ENCODE results near the gene DUS1L.

DUS1L gene

DNA sequence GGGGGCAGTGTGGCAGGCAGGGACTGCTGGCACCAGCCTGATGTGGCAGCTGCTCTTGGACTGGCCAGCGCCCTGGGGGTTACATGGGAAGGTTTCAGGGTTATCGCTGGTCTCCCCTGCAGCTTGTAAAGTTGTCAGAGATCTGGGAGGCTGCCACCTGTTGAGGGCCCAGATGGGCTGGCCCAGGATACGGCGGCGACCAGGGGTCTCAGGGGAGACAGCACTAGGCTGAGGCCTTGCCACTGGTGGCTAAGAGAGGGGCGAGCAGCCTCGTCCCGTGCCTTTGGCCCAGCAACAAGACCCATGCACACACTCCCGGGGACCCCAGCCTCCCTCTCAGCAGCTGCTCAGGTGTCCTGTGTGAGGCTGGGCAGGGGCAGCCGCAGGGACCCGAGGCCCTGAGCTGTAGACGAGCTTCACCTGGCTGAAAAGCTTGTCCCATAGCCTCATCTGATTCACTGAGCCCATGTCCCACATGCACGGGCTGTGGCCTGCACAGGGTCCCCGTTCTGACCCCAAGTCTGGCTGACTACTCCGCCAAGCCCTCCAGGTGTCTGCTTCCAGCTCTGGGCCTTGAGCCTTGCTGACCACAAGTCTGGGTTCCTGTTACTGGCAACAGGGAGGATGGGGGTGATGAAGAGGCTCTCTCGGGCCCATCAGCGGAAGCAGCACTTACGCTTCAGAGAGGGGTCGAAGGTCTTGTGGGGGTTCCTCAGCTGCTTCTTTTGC, 6.2 kb downstream of the DUS1L start:
- Histone ChIP-seq H2BK5ac (ENCODE audit: low read depth, low read length, poor library complexity) (no peak overlapping the region), H3K79me2 (ENCODE audit: control insufficient read depth, insufficient read depth, low read length, poor library complexity) (no peaks in the 10 kb centered on the region), H4K91ac (ENCODE audit: low read depth, low read length) (no peak overlapping the region), H3K27me3 (ENCODE audit: insufficient read depth, low read length) (no peaks in the 10 kb centered on the region), H3K4ac (ENCODE audit: low read depth, low read length) (no peak overlapping the region), H3K79me1 (ENCODE audit: low read length) (no peaks in the 10 kb centered on the region), H4K12ac (ENCODE audit: low read depth, low read length) (no peak overlapping the region), H3K4me1 (ENCODE audit: control insufficient read depth in 1 of 2, insufficient read depth in 2 of 2, low read length in 2 of 2) (peaks cover under 1% of the 10 kb centered on the region in 2 experiments), H2AFZ (ENCODE audit: insufficient read depth, low read length, poor library complexity) (no peak overlapping the region), H3K14ac (ENCODE audit: low read length) (no peak overlapping the region), H3K4me3 (ENCODE audit: low read depth, low read length) (no peak overlapping the region), H3K9ac (ENCODE audit: low read length) (no peak overlapping the region), H3K23ac (ENCODE audit: low read length) (no peak overlapping the region), H3K27ac (ENCODE audit: low read depth, low read length) (no peak overlapping the region), H2AK5ac (ENCODE audit: low read length) (no peak overlapping the region), H2BK120ac (ENCODE audit: insufficient read depth, low read length, poor library complexity) (no peak overlapping the region), H3K9me3 (ENCODE audit: insufficient read depth, low read depth, low read length) (peaks cover 2% of the 10 kb centered on the region), H3K18ac (ENCODE audit: low read length) (no peak overlapping the region), H2BK12ac (ENCODE audit: low read length) (no peak overlapping the region), H3K4me2 (ENCODE audit: low read length) (no peak overlapping the region), H4K8ac (ENCODE audit: low read depth, low read length) (no peak overlapping the region), H3K36me3 (ENCODE audit: control insufficient read depth in 1 of 2, insufficient read depth in 2 of 2, low read length in 2 of 2) (peaks cover 89 to 92% of the 10 kb centered on the region in 2 experiments)
- WGBS (ENCODE audit: extremely low coverage, insufficient coverage, insufficient read length) = no CpG with 5 or more reads among the region's 19 CpGs
- DNase-seq = no peak

- H3K9me3 ChIP-seq (ENCODE audit: insufficient read depth, low read depth, low read length) = peaks cover 2% of the 10 kb centered on the region
- no peak overlapping the region for H4K8ac ChIP-seq (ENCODE audit: low read depth, low read length)
- H3K14ac ChIP-seq (ENCODE audit: low read length) = no peak overlapping the region
- H3K27me3 ChIP-seq (ENCODE audit: insufficient read depth, low read length) = no peaks in the 10 kb centered on the region
- no peak overlapping the region for H3K4me3 ChIP-seq (ENCODE audit: low read depth, low read length)
- no CpG with 5 or more reads among the region's 10 CpGs for WGBS (ENCODE audit: extremely low coverage, insufficient coverage, insufficient read length)
- no peaks in the 10 kb centered on the region for H3K79me2 ChIP-seq (ENCODE audit: control insufficient read depth, insufficient read depth, low read length, poor library complexity)
- no peak for DNase-seq
- no peak overlapping the region for H3K4ac ChIP-seq (ENCODE audit: low read depth, low read length)
- no peaks in the 10 kb centered on the region for H3K79me1 ChIP-seq (ENCODE audit: low read length)
- no peak overlapping the region for H2BK12ac ChIP-seq (ENCODE audit: low read length)
- no peak overlapping the region for H4K12ac ChIP-seq (ENCODE audit: low read depth, low read length)
- H3K4me2 ChIP-seq (ENCODE audit: low read length) = no peak overlapping the region
- H3K9ac ChIP-seq (ENCODE audit: low read length) = no peak overlapping the region
- H3K36me3 ChIP-seq (ENCODE audit: control insufficient read depth in 1 of 2, insufficient read depth in 2 of 2, low read length in 2 of 2) = peaks cover 92 to 93% of the 10 kb centered on the region in 2 experiments
- H3K4me1 ChIP-seq (ENCODE audit: control insufficient read depth in 1 of 2, insufficient read depth in 2 of 2, low read length in 2 of 2) = no peaks in the 10 kb centered on the region
- no peak overlapping the region for H2BK5ac ChIP-seq (ENCODE audit: low read depth, low read length, poor library complexity)
- no peak overlapping the region for H3K27ac ChIP-seq (ENCODE audit: low read depth, low read length)
- H2AK5ac ChIP-seq (ENCODE audit: low read length) = no peak overlapping the region
- no peak overlapping the region for H2AFZ ChIP-seq (ENCODE audit: insufficient read depth, low read length, poor library complexity)
- no peak overlapping the region for H4K91ac ChIP-seq (ENCODE audit: low read depth, low read length)
- no peak overlapping the region for H3K23ac ChIP-seq (ENCODE audit: low read length)
- H3K18ac ChIP-seq (ENCODE audit: low read length) = no peak overlapping the region
- no peak overlapping the region for H2BK120ac ChIP-seq (ENCODE audit: insufficient read depth, low read length, poor library complexity)
Measured at GRCh38 chr17:82058855-82059249, 6.8 kb downstream of the DUS1L start.

GRCh38 chr17:82058230-82058854, 7.3 kb downstream of the DUS1L start:
- no CpG with 5 or more reads among the region's 17 CpGs for WGBS (ENCODE audit: extremely low coverage, insufficient coverage, insufficient read length)
- no peaks in the 10 kb centered on the region for H3K79me2 ChIP-seq (ENCODE audit: control insufficient read depth, insufficient read depth, low read length, poor library complexity)
- no peak overlapping the region for H2BK120ac ChIP-seq (ENCODE audit: insufficient read depth, low read length, poor library complexity)
- H2BK5ac ChIP-seq (ENCODE audit: low read depth, low read length, poor library complexity) = no peak overlapping the region
- H4K12ac ChIP-seq (ENCODE audit: low read depth, low read length) = no peak overlapping the region
- H3K36me3 ChIP-seq (ENCODE audit: control insufficient read depth in 1 of 2, insufficient read depth in 2 of 2, low read length in 2 of 2) = peaks cover 92 to 94% of the 10 kb centered on the region in 2 experiments
- H3K4me2 ChIP-seq (ENCODE audit: low read length) = no peak overlapping the region
- H3K14ac ChIP-seq (ENCODE audit: low read length) = no peak overlapping the region
- H3K4me1 ChIP-seq (ENCODE audit: control insufficient read depth in 1 of 2, insufficient read depth in 2 of 2, low read length in 2 of 2) = no peaks in the 10 kb centered on the region
- no peak overlapping the region for H3K4me3 ChIP-seq (ENCODE audit: low read depth, low read length)
- H3K27ac ChIP-seq (ENCODE audit: low read depth, low read length) = no peak overlapping the region
- H3K9ac ChIP-seq (ENCODE audit: low read length) = no peak overlapping the region
- H3K27me3 ChIP-seq (ENCODE audit: insufficient read depth, low read length) = no peaks in the 10 kb centered on the region
- peaks cover 2% of the 10 kb centered on the region for H3K9me3 ChIP-seq (ENCODE audit: insufficient read depth, low read depth, low read length)
- no peak overlapping the region for H3K4ac ChIP-seq (ENCODE audit: low read depth, low read length)
- H2BK12ac ChIP-seq (ENCODE audit: low read length) = no peak overlapping the region
- H4K8ac ChIP-seq (ENCODE audit: low read depth, low read length) = no peak overlapping the region
- no peak for DNase-seq
- no peak overlapping the region for H4K91ac ChIP-seq (ENCODE audit: low read depth, low read length)
- H2AFZ ChIP-seq (ENCODE audit: insufficient read depth, low read length, poor library complexity) = no peak overlapping the region
- no peak overlapping the region for H3K18ac ChIP-seq (ENCODE audit: low read length)
- no peak overlapping the region for H3K23ac ChIP-seq (ENCODE audit: low read length)
- H2AK5ac ChIP-seq (ENCODE audit: low read length) = no peak overlapping the region
- no peaks in the 10 kb centered on the region for H3K79me1 ChIP-seq (ENCODE audit: low read length)

DNA sequence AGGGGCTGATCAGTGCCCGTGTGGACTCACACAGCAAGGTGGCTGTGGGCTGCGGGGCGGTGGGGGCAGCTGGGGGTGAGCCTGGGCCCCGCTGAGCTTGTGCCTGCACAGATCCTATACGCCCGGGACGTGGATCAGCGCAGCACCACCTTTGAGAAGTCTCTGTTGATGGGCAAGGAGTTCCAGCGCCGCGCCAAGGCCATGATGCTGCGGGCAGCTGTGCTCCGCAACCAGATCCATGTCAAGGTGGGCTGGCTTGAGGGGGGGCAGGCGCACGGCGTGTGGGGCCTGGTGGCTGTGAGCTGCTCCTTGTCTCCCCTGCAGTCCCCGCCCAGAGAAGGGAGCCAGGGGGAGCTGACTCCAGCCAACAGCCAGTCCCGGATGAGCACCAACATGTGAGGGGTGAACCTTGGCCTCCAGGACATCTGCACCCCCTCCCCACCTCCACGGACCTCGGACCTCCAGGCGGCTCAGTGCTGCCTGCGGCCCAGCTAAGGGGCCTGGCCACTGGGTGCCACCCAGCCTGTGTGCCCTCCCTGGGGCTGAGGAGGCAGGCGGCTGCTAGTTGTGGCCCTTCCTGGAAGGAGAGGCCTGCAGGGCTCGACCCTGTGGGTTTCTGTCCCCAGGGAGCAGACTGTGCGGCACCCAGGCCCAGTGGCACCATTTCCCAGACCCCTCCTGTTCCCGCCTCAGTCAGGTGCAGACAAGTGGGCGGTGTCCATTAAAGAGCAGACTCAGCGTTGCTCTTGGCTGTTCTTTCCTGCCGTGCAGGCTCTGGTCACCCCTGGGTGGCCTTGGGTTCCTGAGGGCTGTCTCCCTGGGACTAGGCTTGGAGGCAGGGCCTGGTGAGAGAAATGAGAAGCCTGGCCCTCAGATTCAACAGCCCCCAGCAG, 8.6 kb downstream of the DUS1L start:
- Histone ChIP-seq H3K14ac (ENCODE audit: low read length) (no peak overlapping the region), H3K27me3 (ENCODE audit: insufficient read depth, low read length) (no peaks in the 10 kb centered on the region), H3K27ac (ENCODE audit: low read depth, low read length) (no peak overlapping the region), H3K4me2 (ENCODE audit: low read length) (no peak overlapping the region), H3K79me2 (ENCODE audit: control insufficient read depth, insufficient read depth, low read length, poor library complexity) (peaks cover 6% of the 10 kb centered on the region), H3K36me3 (ENCODE audit: control insufficient read depth in 1 of 2, insufficient read depth in 2 of 2, low read length in 2 of 2) (peaks cover 82 to 85% of the 10 kb centered on the region in 2 experiments), H4K91ac (ENCODE audit: low read depth, low read length) (no peak overlapping the region), H3K18ac (ENCODE audit: low read length) (no peak overlapping the region), H3K9ac (ENCODE audit: low read length) (no peak overlapping the region), H3K23ac (ENCODE audit: low read length) (no peak overlapping the region), H2BK5ac (ENCODE audit: low read depth, low read length, poor library complexity) (no peak overlapping the region), H3K79me1 (ENCODE audit: low read length) (no peaks in the 10 kb centered on the region), H3K4me1 (ENCODE audit: control insufficient read depth in 1 of 2, insufficient read depth in 2 of 2, low read length in 2 of 2) (peaks cover 6 to 7% of the 10 kb centered on the region in 2 experiments), H2AFZ (ENCODE audit: insufficient read depth, low read length, poor library complexity) (no peak overlapping the region), H2BK120ac (ENCODE audit: insufficient read depth, low read length, poor library complexity) (no peak overlapping the region), H4K12ac (ENCODE audit: low read depth, low read length) (no peak overlapping the region), H3K4me3 (ENCODE audit: low read depth, low read length) (no peak overlapping the region), H3K4ac (ENCODE audit: low read depth, low read length) (no peak overlapping the region), H4K8ac (ENCODE audit: low read depth, low read length) (no peak overlapping the region), H2AK5ac (ENCODE audit: low read length) (no peak overlapping the region), H3K9me3 (ENCODE audit: insufficient read depth, low read depth, low read length) (peaks cover 2% of the 10 kb centered on the region), H2BK12ac (ENCODE audit: low read length) (no peak overlapping the region)
- DNase-seq = no peak
- no CpG with 5 or more reads among the region's 29 CpGs for WGBS (ENCODE audit: extremely low coverage, insufficient coverage, insufficient read length)
